GM21360 (cell line): Measurements from ENCODE around the gene TENM3.

ENCODE experiments used
- ATAC-seq: cut with Tn5 transposase; IDR thresholded peaks from one replicate; pipeline ENCODE4 v1.9.1; 2021; ENCODE audit warnings: mild to moderate bottlenecking, moderate library complexity; ENCODE audit not compliant: unreplicated experiment

TENM3 gene

GRCh38 chr4:182600093-182600492 lies 356.9 kb downstream of the TENM3 start:
- no peak for ATAC-seq

GRCh38 chr4:182600856-182601255 lies 357.7 kb downstream of the TENM3 start:
- ATAC-seq, result no peak

DNA sequence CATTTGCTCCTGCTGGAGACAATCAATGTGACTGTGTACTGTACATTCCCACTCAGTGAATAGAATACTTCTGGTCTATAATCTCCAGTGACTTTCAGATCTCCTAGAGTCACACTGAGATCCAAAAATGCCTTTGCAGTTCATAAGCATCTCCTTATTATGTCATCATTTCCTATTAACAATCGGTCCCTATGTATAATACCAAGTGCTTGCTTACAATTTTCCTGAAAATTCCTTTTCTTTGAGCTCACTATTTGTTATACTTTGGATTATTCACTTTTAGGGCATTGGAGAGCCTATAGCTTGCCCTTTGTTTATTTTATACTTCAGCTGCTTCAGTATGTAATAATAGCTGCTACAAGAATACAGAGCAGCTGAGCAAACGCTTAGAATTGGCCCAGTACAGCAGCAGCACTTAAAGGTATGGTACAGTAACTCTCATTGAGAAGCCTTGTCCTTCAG lies 361.0 kb downstream of the TENM3 start:
- ATAC-seq, result no peak

- no peak for ATAC-seq
Measured at GRCh38 chr4:182604953-182605352, 361.8 kb downstream of the TENM3 start.

- no peak for ATAC-seq
Measured at GRCh38 chr4:182608525-182608924, 365.3 kb downstream of the TENM3 start.

GRCh38 chr4:182616476-182616875 lies 373.3 kb downstream of the TENM3 start:
- ATAC-seq, result no peak

GRCh38 chr4:182619660-182620059 lies 376.5 kb downstream of the TENM3 start:
- no peak for ATAC-seq

- no peak for ATAC-seq
Measured at GRCh38 chr4:182620111-182620980, 377.1 kb downstream of the TENM3 start.

DNA sequence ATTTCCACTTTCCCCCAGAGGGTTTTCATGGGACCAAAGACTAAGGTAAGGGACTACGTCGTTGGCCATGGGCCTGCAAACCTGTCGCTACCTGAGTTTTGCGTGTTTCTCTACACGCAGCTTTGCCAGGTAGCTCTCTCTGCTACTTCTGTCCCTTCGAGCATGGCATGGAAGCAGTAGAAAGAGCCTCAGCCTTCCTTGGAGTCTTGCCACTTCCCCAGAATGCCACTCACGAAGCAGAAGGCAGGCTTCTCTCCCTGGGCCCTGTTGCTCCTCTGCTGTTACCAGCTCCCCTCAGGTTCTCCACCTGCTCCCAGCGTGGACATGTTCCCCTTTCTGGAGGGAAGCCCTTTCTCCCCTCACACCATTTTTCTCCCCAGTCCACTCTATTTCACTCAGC lies 381.1 kb downstream of the TENM3 start:
- no peak for ATAC-seq

GRCh38 chr4:182625193-182625592 lies 382.0 kb downstream of the TENM3 start:
- ATAC-seq, result no peak

- no peak for ATAC-seq
Measured at GRCh38 chr4:182627996-182628395, 384.8 kb downstream of the TENM3 start.

DNA sequence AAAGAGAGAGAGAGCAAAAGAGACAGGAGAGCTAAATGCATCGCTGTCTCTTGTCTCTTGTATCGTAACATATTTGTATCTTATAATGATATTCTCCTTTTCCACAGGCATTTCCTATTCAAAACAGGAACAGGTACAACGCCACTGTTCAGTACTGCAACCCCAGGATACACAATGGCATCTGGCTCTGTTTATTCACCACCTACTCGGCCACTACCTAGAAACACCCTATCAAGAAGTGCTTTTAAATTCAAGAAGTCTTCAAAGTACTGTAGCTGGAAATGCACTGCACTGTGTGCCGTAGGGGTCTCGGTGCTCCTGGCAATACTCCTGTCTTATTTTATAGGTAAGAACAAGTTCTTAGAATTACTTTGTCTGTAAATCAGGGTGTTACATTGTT lies 385.3 kb downstream of the TENM3 start:
- ATAC-seq, result no peak

DNA sequence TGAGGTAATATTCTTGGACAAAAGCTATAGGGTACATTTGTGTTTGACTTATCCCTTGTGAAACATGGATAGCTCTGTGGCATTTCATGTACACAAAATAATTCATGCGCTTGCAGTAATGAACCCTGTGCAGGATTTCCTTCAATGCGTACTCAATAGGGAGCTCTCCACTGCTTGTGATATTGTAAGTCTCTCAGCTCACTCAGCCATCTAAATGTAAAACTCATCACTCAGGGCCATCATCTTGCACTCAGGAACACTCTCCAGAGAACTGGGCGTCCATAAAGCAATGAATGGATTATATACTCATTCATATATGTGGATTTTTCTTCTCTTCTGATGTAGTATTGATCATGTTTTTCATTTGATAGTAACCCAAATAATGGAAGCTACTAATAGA lies 385.9 kb downstream of the TENM3 start:
- no peak for ATAC-seq

- ATAC-seq, result no peak
Measured at GRCh38 chr4:182640491-182640890, 397.3 kb downstream of the TENM3 start.

DNA sequence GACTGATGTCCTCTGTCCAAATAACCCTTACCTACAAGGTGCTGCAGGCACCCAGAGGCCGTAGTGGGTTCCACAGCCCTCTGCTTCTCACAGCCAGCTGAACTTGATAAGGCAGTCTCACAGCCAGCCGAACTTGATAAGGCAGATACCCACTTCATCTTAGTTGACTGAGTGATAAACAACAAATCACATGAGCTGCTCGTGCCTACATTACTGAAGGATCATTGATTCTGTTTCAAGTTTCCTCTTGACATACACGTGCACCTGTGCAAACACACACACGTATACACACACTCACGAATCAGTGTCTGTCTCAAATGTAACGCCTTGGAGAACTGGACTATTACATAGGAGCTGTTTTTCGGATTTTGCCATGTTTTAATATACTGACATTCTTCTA lies 397.7 kb downstream of the TENM3 start:
- ATAC-seq, result no peak

DNA sequence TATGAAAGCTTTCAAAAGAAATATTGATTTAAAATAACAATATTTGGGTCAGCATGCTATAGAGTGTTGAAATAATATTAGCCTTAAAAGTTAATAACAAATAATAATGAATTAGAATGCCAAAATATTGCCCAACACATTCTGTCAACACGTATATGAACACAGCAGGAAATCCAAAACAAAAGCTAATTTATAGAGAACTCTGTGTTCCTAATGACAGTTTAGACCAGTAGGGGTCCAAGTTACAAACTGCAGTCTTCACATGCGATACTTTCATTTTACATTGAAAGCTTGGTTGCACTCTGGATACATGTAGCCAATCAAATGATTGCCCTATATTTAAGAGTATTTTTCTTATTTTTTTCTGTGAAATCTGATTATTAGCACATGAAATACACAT lies 399.6 kb downstream of the TENM3 start:
- peak; percentile 71 for ATAC-seq

DNA sequence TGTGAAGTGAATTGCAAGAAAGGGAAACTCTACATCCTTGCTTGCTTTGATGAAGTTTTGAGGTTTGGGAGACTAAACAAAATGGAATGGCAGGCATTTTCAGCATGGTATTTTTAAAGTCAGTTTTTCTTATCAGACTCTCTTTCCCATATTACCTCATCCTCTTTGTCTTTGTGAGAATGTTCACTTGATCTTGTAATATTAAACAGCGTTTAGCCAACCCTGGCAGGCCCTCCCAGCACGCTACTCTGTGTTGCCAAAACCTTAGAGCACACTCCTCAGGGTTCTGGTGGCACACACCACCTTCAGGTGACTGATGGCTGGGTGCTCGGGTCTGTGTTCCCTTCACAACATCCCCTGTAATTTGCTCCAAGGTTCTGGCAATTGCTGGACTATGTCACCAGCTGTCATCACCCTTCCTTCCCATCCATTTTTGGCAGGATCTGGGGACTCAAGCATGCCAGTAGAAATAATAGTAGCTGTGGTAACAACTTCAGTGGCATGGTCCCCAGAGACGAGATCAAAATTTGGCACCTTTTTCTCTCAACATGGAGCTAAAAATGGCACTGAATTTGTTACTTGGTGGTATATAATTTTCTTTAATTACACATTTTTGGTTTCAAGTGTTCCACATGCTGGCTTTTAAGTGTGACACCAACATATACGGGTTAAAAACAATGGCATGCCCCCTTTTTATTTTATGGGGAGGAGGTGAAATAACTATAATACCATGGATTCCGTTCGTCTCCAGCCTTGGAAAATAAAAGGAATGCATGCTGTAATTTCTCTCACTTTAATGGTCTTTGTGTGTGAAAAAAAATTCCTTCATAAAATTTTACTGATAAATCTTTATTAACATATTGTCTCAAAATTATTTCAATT lies 400.8 kb downstream of the TENM3 start:
- ATAC-seq, result no peak

GRCh38 chr4:182644683-182645050 lies 401.5 kb downstream of the TENM3 start:
- ATAC-seq, result no peak

- ATAC-seq, result no peak
Measured at GRCh38 chr4:182645511-182645910, 402.3 kb downstream of the TENM3 start.

GRCh38 chr4:182647646-182648300 lies 404.6 kb downstream of the TENM3 start:
- no peak for ATAC-seq

GRCh38 chr4:182648766-182649165 lies 405.6 kb downstream of the TENM3 start:
- no peak for ATAC-seq
